GM18951 (cell line): Measurements from ENCODE around the gene SIM1.

Experiments
- POLR2A ChIP-seq: IDR thresholded peaks from 4 replicates; pipeline ENCODE4 v1.6.1; 2011; ENCODE audit warnings: mild to moderate bottlenecking; ENCODE audit not compliant: insufficient read length, insufficient read depth; ENCODE audit errors: extremely low read depth
- in situ Hi-C: fragments of 300-500 bp; cut with MboI; formaldehyde crosslinking; loops from one replicate; pipeline ENCODE4 v1.12.0; 2022; ENCODE audit warnings: low sequenced_read_pairs, mixed read lengths, inconsistent platforms; ENCODE audit not compliant: unreplicated experiment

Gene SIM1

GRCh38 chr6:100467129-100468015 lies 2.7 kb upstream of the SIM1 start:
- no peak for TF ChIP-seq POLR2A
- in situ Hi-C loops = loop anchor here (25.0 kb wide), 3 partner anchors 580 to 1630 kb away; partner anchors contain the start of gene POU3F2

GRCh38 chr6:100466410-100467128 lies 1.8 kb upstream of the SIM1 start:
- in situ Hi-C loops = loop anchor here (25.0 kb wide), 3 partner anchors 579 to 1629 kb away; partner anchors contain the start of gene POU3F2
- TF ChIP-seq POLR2A = no peak

- no peak for TF ChIP-seq POLR2A
- in situ Hi-C loops = loop anchor here (25.0 kb wide), 3 partner anchors 579 to 1629 kb away; partner anchors contain the start of gene POU3F2
Observed at GRCh38 chr6:100465701-100466409, 1.1 kb upstream of the SIM1 start.

GRCh38 chr6:100464162-100464851 lies 414 bp downstream of the SIM1 start:
- in situ Hi-C loops = loop anchor here (25.0 kb wide), 3 partner anchors 577 to 1627 kb away; partner anchors contain the start of gene POU3F2
- TF ChIP-seq POLR2A = no peak

- TF ChIP-seq POLR2A = no peak
- in situ Hi-C loops = loop anchor here (25.0 kb wide), 3 partner anchors 576 to 1626 kb away; partner anchors contain the start of gene POU3F2
Observed at GRCh38 chr6:100463630-100464161, 1.0 kb downstream of the SIM1 start.

- no peak for TF ChIP-seq POLR2A
- in situ Hi-C loops = loop anchor here (25.0 kb wide), 3 partner anchors 576 to 1626 kb away; partner anchors contain the start of gene POU3F2
Observed at GRCh38 chr6:100462706-100463629, 1.8 kb downstream of the SIM1 start.

GRCh38 chr6:100461917-100462705 lies 2.6 kb downstream of the SIM1 start:
- in situ Hi-C loops = loop anchor here (25.0 kb wide), 3 partner anchors 575 to 1625 kb away; partner anchors contain the start of gene POU3F2
- no peak for TF ChIP-seq POLR2A

- in situ Hi-C loops = loop anchor here (25.0 kb wide), 3 partner anchors 574 to 1624 kb away; partner anchors contain the start of gene POU3F2
- no peak for TF ChIP-seq POLR2A
Observed at GRCh38 chr6:100461278-100461916, 3.3 kb downstream of the SIM1 start.

- no peak for TF ChIP-seq POLR2A
- in situ Hi-C loops = loop anchor here (25.0 kb wide), 3 partner anchors 573 to 1623 kb away; partner anchors contain the start of gene POU3F2
Observed at GRCh38 chr6:100460650-100461204, 4.0 kb downstream of the SIM1 start.

- TF ChIP-seq POLR2A = no peak
- in situ Hi-C loops = loop anchor here (25.0 kb wide), 3 partner anchors 572 to 1622 kb away; partner anchors contain the start of gene POU3F2
Observed at GRCh38 chr6:100459592-100460184, 5.0 kb downstream of the SIM1 start.
